Mammary epithelial cell (primary cell): ENCODE results near the gene GABRR2.

Experiments used
- EZH2 ChIP-seq: IDR thresholded peaks from 2 replicates; pipeline ENCODE4 v1.6.1; 2012; ENCODE audit warnings: low read length, inconsistent platforms, borderline replicate concordance
- TF ChIP-seq, protein P1 (sequence below), 2 donors: IDR thresholded peaks in 1 of 2; conservative IDR thresholded peaks in 1 of 2; 2 replicates each; pipeline ENCODE4 v1.5.1; 2011 to 2012; ENCODE audit warnings: inconsistent platforms in 2 of 2, low read length in 2 of 2, mild to moderate bottlenecking in 2 of 2, control low read depth in 1 of 2, low read depth in 1 of 2; ENCODE audit not compliant: insufficient read depth in 1 of 2; ENCODE audit errors: extremely low read depth in 1 of 2

DNA sequence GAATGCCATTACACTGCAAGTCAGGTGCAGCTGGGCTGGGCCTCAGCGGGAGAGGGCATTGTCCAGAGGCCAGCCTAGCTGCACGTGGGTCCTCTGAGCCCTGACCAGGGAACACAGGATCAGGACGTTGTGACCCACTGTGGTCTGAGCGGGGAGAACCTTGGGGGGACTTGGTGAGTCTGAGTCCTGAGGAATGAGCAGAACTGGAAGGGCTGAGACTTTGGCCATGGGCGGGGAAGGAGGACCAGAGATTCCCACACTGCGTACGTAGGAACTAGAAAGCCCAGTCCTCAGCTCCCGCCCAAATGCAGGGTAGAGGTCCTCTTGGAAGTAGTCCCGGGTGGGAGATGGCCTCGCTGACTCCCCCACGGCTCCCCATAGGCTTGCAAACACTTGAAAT lies 42.5 kb downstream of the GABRR2 start:
- TF ChIP-seq, protein P1, sequence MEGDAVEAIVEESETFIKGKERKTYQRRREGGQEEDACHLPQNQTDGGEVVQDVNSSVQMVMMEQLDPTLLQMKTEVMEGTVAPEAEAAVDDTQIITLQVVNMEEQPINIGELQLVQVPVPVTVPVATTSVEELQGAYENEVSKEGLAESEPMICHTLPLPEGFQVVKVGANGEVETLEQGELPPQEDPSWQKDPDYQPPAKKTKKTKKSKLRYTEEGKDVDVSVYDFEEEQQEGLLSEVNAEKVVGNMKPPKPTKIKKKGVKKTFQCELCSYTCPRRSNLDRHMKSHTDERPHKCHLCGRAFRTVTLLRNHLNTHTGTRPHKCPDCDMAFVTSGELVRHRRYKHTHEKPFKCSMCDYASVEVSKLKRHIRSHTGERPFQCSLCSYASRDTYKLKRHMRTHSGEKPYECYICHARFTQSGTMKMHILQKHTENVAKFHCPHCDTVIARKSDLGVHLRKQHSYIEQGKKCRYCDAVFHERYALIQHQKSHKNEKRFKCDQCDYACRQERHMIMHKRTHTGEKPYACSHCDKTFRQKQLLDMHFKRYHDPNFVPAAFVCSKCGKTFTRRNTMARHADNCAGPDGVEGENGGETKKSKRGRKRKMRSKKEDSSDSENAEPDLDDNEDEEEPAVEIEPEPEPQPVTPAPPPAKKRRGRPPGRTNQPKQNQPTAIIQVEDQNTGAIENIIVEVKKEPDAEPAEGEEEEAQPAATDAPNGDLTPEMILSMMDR (conservative IDR thresholded peaks at IDR 0.05 in 1 of 2, IDR thresholded peaks at IDR 0.05 in 1 of 2; ENCODE audit: extremely low read depth in 1 of 2, insufficient read depth in 1 of 2, low read depth in 1 of 2, low read length in 2 of 2): no peak
- TF ChIP-seq EZH2: no peak
